ENCODE measurements around the gene MDGA2.

MDGA2 gene

GRCh38 chr14:47541662-47542061, 133.7 kb downstream of the MDGA2 start:
- Histone ChIP-seq H3K27ac (ENCODE audit: low read length) (no peak overlapping the region), H3K79me2 (ENCODE audit: insufficient read depth, low read length) (no peaks in the 10 kb centered on the region), H3K4me2 (ENCODE audit: insufficient read depth, low read length) (no peak overlapping the region), H4K20me1 (ENCODE audit: insufficient read depth, low read length) (no peaks in the 10 kb centered on the region), H3K4me1 (ENCODE audit: insufficient read depth, low read length) (no peaks in the 10 kb centered on the region), H3K9ac (ENCODE audit: low read depth, low read length) (no peak overlapping the region), H2AFZ (ENCODE audit: low read depth, low read length) (no peak overlapping the region), H3K36me3 (ENCODE audit: insufficient read depth, low read length) (no peaks in the 10 kb centered on the region), H3K27me3 (ENCODE audit: insufficient read depth, low read length, poor library complexity) (no peaks in the 10 kb centered on the region), H3K4me3 (ENCODE audit: low read depth in 1 of 2, low read length in 2 of 2) (no peak overlapping the region), H3K9me3 (ENCODE audit: insufficient read depth, low read length, severe bottlenecking) (no peaks in the 10 kb centered on the region)
- TF ChIP-seq CTCF (IDR thresholded peaks at IDR 0.05; ENCODE audit: borderline replicate concordance, extremely low read depth, low read length, poor library complexity, severe bottlenecking), result no peak
- no peak for TF ChIP-seq EZH2 (IDR thresholded peaks at IDR 0.05; ENCODE audit: borderline replicate concordance, low read depth, low read length, severe bottlenecking)
- no peak for DNase-seq
- no peak for ATAC-seq (ENCODE audit: insufficient read depth, low read depth)

- Histone ChIP-seq H3K27me3 (ENCODE audit: insufficient read depth, low read length, poor library complexity) (no peaks in the 10 kb centered on the region), H3K4me3 (ENCODE audit: low read depth in 1 of 2, low read length in 2 of 2) (no peak overlapping the region), H3K79me2 (ENCODE audit: insufficient read depth, low read length) (no peaks in the 10 kb centered on the region), H3K27ac (ENCODE audit: low read length) (no peak overlapping the region), H3K36me3 (ENCODE audit: insufficient read depth, low read length) (no peaks in the 10 kb centered on the region), H3K4me1 (ENCODE audit: insufficient read depth, low read length) (no peaks in the 10 kb centered on the region), H4K20me1 (ENCODE audit: insufficient read depth, low read length) (no peaks in the 10 kb centered on the region), H3K4me2 (ENCODE audit: insufficient read depth, low read length) (no peak overlapping the region), H2AFZ (ENCODE audit: low read depth, low read length) (no peak overlapping the region), H3K9me3 (ENCODE audit: insufficient read depth, low read length, severe bottlenecking) (no peaks in the 10 kb centered on the region), H3K9ac (ENCODE audit: low read depth, low read length) (no peak overlapping the region)
- DNase-seq (no peak), ATAC-seq (ENCODE audit: insufficient read depth, low read depth) (no peak)
- TF ChIP-seq CTCF (IDR thresholded peaks at IDR 0.05; ENCODE audit: borderline replicate concordance, extremely low read depth, low read length, poor library complexity, severe bottlenecking) (peak; percentile 43), EZH2 (IDR thresholded peaks at IDR 0.05; ENCODE audit: borderline replicate concordance, low read depth, low read length, severe bottlenecking) (no peak)
Observed at GRCh38 chr14:47539031-47539461, 136.4 kb downstream of the MDGA2 start.

GRCh38 chr14:47536341-47536740, 139.1 kb downstream of the MDGA2 start:
- H3K9me3 ChIP-seq (ENCODE audit: insufficient read depth, low read length, severe bottlenecking), result no peaks in the 10 kb centered on the region
- TF ChIP-seq CTCF (IDR thresholded peaks at IDR 0.05; ENCODE audit: borderline replicate concordance, extremely low read depth, low read length, poor library complexity, severe bottlenecking) (no peak), EZH2 (IDR thresholded peaks at IDR 0.05; ENCODE audit: borderline replicate concordance, low read depth, low read length, severe bottlenecking) (no peak)
- no peak overlapping the region for H3K9ac ChIP-seq (ENCODE audit: low read depth, low read length)
- no peak overlapping the region for H3K4me2 ChIP-seq (ENCODE audit: insufficient read depth, low read length)
- no peak overlapping the region for H3K27ac ChIP-seq (ENCODE audit: low read length)
- DNase-seq (no peak), ATAC-seq (ENCODE audit: insufficient read depth, low read depth) (no peak)
- H3K4me3 ChIP-seq (ENCODE audit: low read depth in 1 of 2, low read length in 2 of 2), result no peak overlapping the region
- H3K27me3 ChIP-seq (ENCODE audit: insufficient read depth, low read length, poor library complexity), result no peaks in the 10 kb centered on the region
- H4K20me1 ChIP-seq (ENCODE audit: insufficient read depth, low read length), result no peaks in the 10 kb centered on the region
- H2AFZ ChIP-seq (ENCODE audit: low read depth, low read length), result no peak overlapping the region
- no peaks in the 10 kb centered on the region for H3K79me2 ChIP-seq (ENCODE audit: insufficient read depth, low read length)
- H3K36me3 ChIP-seq (ENCODE audit: insufficient read depth, low read length), result no peaks in the 10 kb centered on the region
- H3K4me1 ChIP-seq (ENCODE audit: insufficient read depth, low read length), result no peaks in the 10 kb centered on the region
